ENCODE data around the gene DTWD1. TPM values are rescaled to one million over a fixed set of nuclear protein-coding genes. Genes with fewer than 3 reads are reported as not detected.

DTWD1 gene
- total RNA-seq, 6 experiments from 2014 or later, result 43.5 to 48.2 (median 46.8) TPM

- peaks cover 12% of the 10 kb centered on the region for H3K9me3 Mint-ChIP-seq
- peaks cover 48% of the 10 kb centered on the region for H3K36me3 Mint-ChIP-seq (ENCODE audit: low read depth)
- peaks cover 2% of the 10 kb centered on the region; the same call in 1 of the 2 replicates for H3K27me3 Mint-ChIP-seq (ENCODE audit: insufficient read depth)
- TF ChIP-seq CTCF (IDR thresholded peaks at IDR 0.05), result no peak
- peak overlapping the region; percentile 98 for H3K27ac Mint-ChIP-seq
- peak overlapping the region; percentile 98 for H3K4me3 Mint-ChIP-seq
- no peak for DNase-seq
- H3K4me1 Mint-ChIP-seq (ENCODE audit: low read depth), result peaks cover 73% of the 10 kb centered on the region
These were observed 558 bp downstream of the DTWD1 start for GRCh38 chr15:49621401-49621811.

- Mint-ChIP-seq H3K9me3 (peaks cover 12% of the 10 kb centered on the region), H3K4me3 (peak overlapping the region; percentile 98), H3K36me3 (ENCODE audit: low read depth) (peaks cover 46% of the 10 kb centered on the region), H3K4me1 (ENCODE audit: low read depth) (peaks cover 78% of the 10 kb centered on the region), H3K27me3 (ENCODE audit: insufficient read depth) (peaks cover 2% of the 10 kb centered on the region; the same call in 1 of the 2 replicates), H3K27ac (peak overlapping the region; percentile 98)
- no peak for TF ChIP-seq CTCF (IDR thresholded peaks at IDR 0.05)
- DNase-seq, result no peak
These were observed 1.0 kb downstream of the DTWD1 start for GRCh38 chr15:49621887-49622286.

- TF ChIP-seq CTCF (IDR thresholded peaks at IDR 0.05), result peak; percentile 40
- H3K27me3 Mint-ChIP-seq (ENCODE audit: insufficient read depth), result peaks cover 2% of the 10 kb centered on the region; the same call in 1 of the 2 replicates
- peak overlapping the region; percentile 98 for H3K27ac Mint-ChIP-seq
- DNase-seq, result no peak
- H3K9me3 Mint-ChIP-seq, result peaks cover 12% of the 10 kb centered on the region
- H3K36me3 Mint-ChIP-seq (ENCODE audit: low read depth), result peaks cover 45% of the 10 kb centered on the region
- peak overlapping the region; percentile 98 for H3K4me3 Mint-ChIP-seq
- H3K4me1 Mint-ChIP-seq (ENCODE audit: low read depth), result peaks cover 79% of the 10 kb centered on the region
These were observed 1.7 kb downstream of the DTWD1 start for GRCh38 chr15:49622561-49622960.

GRCh38 chr15:49624056-49624455, 3.2 kb downstream of the DTWD1 start:
- TF ChIP-seq CTCF (IDR thresholded peaks at IDR 0.05), result no peak
- DNase-seq, result peak; percentile 91
- peaks cover 49% of the 10 kb centered on the region for H3K36me3 Mint-ChIP-seq (ENCODE audit: low read depth)
- peaks cover 80% of the 10 kb centered on the region for H3K4me1 Mint-ChIP-seq (ENCODE audit: low read depth)
- H3K9me3 Mint-ChIP-seq, result peaks cover 12% of the 10 kb centered on the region
- H3K27ac Mint-ChIP-seq, result peak overlapping the region; percentile 98
- peak overlapping the region; percentile 98 for H3K4me3 Mint-ChIP-seq
- peaks cover 2% of the 10 kb centered on the region; the same call in 1 of the 2 replicates for H3K27me3 Mint-ChIP-seq (ENCODE audit: insufficient read depth)

GRCh38 chr15:49625460-49626036, 4.7 kb downstream of the DTWD1 start:
- Mint-ChIP-seq H3K36me3 (ENCODE audit: low read depth) (peaks cover 59% of the 10 kb centered on the region), H3K27ac (peak overlapping the region; percentile 75), H3K9me3 (peaks cover 12% of the 10 kb centered on the region), H3K4me1 (ENCODE audit: low read depth) (peaks cover 80% of the 10 kb centered on the region), H3K27me3 (ENCODE audit: insufficient read depth) (peaks cover 2% of the 10 kb centered on the region; the same call in 1 of the 2 replicates), H3K4me3 (peak overlapping the region; percentile 54)
- no peak for TF ChIP-seq CTCF (IDR thresholded peaks at IDR 0.05)
- DNase-seq, result no peak

Data from HFFc6 (cell line).